Testis (tissue), 5 donors: ENCODE measurements around the gene NUP133. TPM values are rescaled to one million over a fixed set of nuclear protein-coding genes. Genes with fewer than 3 reads are reported as not detected.

Experiments
- DNase-seq: peaks from one replicate; pipeline ENCODE4 v3.0.0-alpha.2; 2019
- H3K27ac ChIP-seq, 2 donors: fragments of 200-600 bp; sonication (generic); one replicate each; pipeline ENCODE4 v1.5.1; 2019
- H3K27me3 ChIP-seq: fragments of 200-600 bp; sonication (generic); one replicate; pipeline ENCODE4 v1.5.1; 2019
- H3K36me3 ChIP-seq: fragments of 200-600 bp; sonication (generic); one replicate; pipeline ENCODE4 v1.5.1; 2017; ENCODE audit warnings: low read depth; ENCODE audit errors: missing control alignments
- H3K4me1 ChIP-seq: fragments of 200-600 bp; sonication (generic); one replicate; pipeline ENCODE4 v1.5.1; 2019
- H3K4me3 ChIP-seq, 2 donors: fragments of 200-600 bp; sonication (generic); one replicate each; pipeline ENCODE4 v1.5.1; 2017 to 2019
- H3K9me3 ChIP-seq: fragments of 200-600 bp; sonication (generic); one replicate; pipeline ENCODE4 v1.5.1; 2017
- CTCF ChIP-seq, 3 experiments: fragments of 450-650 bp in 2 of 3; fragments of 200-600 bp in 1 of 3; sonication (generic) in 1 of 3; IDR thresholded peaks; one replicate each; pipeline ENCODE4 v1.5.1; 2016 to 2019; ENCODE audit warnings: antibody characterized with exemption in 3 of 3, mild to moderate bottlenecking in 2 of 3, moderate library complexity in 1 of 3
- POLR2A ChIP-seq: fragments of 450-650 bp; IDR thresholded peaks from one replicate; pipeline ENCODE4 v1.6.1; 2017; ENCODE audit warnings: antibody characterized with exemption, mild to moderate bottlenecking, moderate library complexity
- WGBS, 2 donors: methylation state at CpG; one replicate each; pipeline ENCODE4 v1.1.5; 2018; 5-methylcytosine and 5-hydroxymethylcytosine counted together
- intact Hi-C: fragments of 100-400 bp; cut with DNase I; formaldehyde crosslinking; loops from one replicate; pipeline ENCODE4 v1.15.1; 2023; ENCODE audit warnings: low total_unique reads
- long read RNA-seq, 2 donors: transcript quantifications; one replicate each; lab custom pipeline, GENCODE V29; 2026
- polyA plus RNA-seq: library from polyadenylated mRNA; stranded (reverse); fragments of 350-450 nt; fragmentation: Illumina TruSeq; extraction: RNeasy Lipid Tissue Mini Kit (QIAGEN cat#74804); gene quantifications from one replicate; pipeline ENCODE4 v1.2.3, GENCODE V29; 2014; ENCODE audit warnings: low read depth, low replicate concordance; ENCODE audit not compliant: insufficient read depth
- total RNA-seq, 2 donors: library from RNA; depleted of rRNA; stranded (reverse); fragments of >200 nt; gene quantifications; one replicate each; pipeline ENCODE4 v1.2.3, GENCODE V29; 2016

The NUP133 gene
- total RNA-seq (10 to 100 TPM; 46.5 to 60.9 TPM), polyA plus RNA-seq (26.5 TPM)
- long read RNA-seq, donor 1, full-length matches to known transcripts, result 4 of 4 reads
- long read RNA-seq, donor 1, partial matches to known transcripts, result 0 of 4 reads
- long read RNA-seq, donor 1, other reads (novel, unspliced or antisense), result 0 of 4 reads
- long read RNA-seq, donor 2, full-length matches to known transcripts, result 6 of 6 reads
- long read RNA-seq, donor 2, partial matches to known transcripts, result 0 of 6 reads
- long read RNA-seq, donor 2, other reads (novel, unspliced or antisense), result 0 of 6 reads

GRCh38 chr1:229507951-229508822 is at the start of gene NUP133:
TSS of gene NUP133 (minus strand) at chr1:229508341. CDS start at chr1:229508249, 92 bp downstream.
- H3K27ac ChIP-seq, result peak within 1 kb of the TSS; percentile 92 to 95
- no peak for TF ChIP-seq CTCF (IDR thresholded peaks at IDR 0.05)
- TF ChIP-seq POLR2A, result peak; percentile 93
- DNase-seq, result peak; percentile 100
- intact Hi-C loops, result no loop called here
- H3K27me3 ChIP-seq, result no peaks in the 10 kb centered on the region
- peak within 1 kb of the TSS; percentile 86 to 99 for H3K4me3 ChIP-seq
- H3K4me1 ChIP-seq, result peaks cover 13% of the 10 kb centered on the region
- 0% methylated on average over 16 to 64 of the region's 65 CpGs for WGBS, 2 donors
- H3K9me3 ChIP-seq, result no peaks in the 10 kb centered on the region
- H3K36me3 ChIP-seq, result no peaks in the 10 kb centered on the region

GRCh38 chr1:229557200-229557850 is 49.2 kb upstream of the NUP133 start:
- no peaks in the 10 kb centered on the region for H3K27me3 ChIP-seq
- 20 to 32% methylated on average over 5 of the region's 5 CpGs for WGBS, 2 donors

GRCh38 chr1:229554886-229555621 is 46.9 kb upstream of the NUP133 start:
- DNase-seq, result no peak
- WGBS, 2 donors, result 79 to 81% methylated on average over 7 to 10 of the region's 10 CpGs
- H3K4me1 ChIP-seq, result peaks cover 8% of the 10 kb centered on the region
- no peaks in the 10 kb centered on the region for H3K9me3 ChIP-seq
- no peak overlapping the region for H3K4me3 ChIP-seq
- H3K27me3 ChIP-seq, result no peaks in the 10 kb centered on the region
- no peak overlapping the region for H3K27ac ChIP-seq
- TF ChIP-seq CTCF (IDR thresholded peaks at IDR 0.05) (no peak), POLR2A (no peak)
- intact Hi-C loops, result loop anchor here (5.0 kb wide), 1 partner anchor 72 kb away; the partner anchor contains the start of genes TAF5L and URB2
- no peaks in the 10 kb centered on the region for H3K36me3 ChIP-seq

More at GRCh38 chr1:229557200-229557850, 49.2 kb upstream of the NUP133 start:
- H3K4me1 ChIP-seq, result peaks cover 8% of the 10 kb centered on the region
- peak overlapping the region; percentile 79 to 90 for H3K4me3 ChIP-seq
- no peak for DNase-seq
- H3K9me3 ChIP-seq, result no peaks in the 10 kb centered on the region
- peak overlapping the region; percentile 27 to 91 for H3K27ac ChIP-seq
- intact Hi-C loops, result loop anchor here (5.0 kb wide), 1 partner anchor 70 kb away; the partner anchor contains the start of genes TAF5L and URB2
- TF ChIP-seq CTCF (IDR thresholded peaks at IDR 0.05) (no peak), POLR2A (no peak)
- H3K36me3 ChIP-seq, result no peaks in the 10 kb centered on the region

- 66 to 71% methylated on average over 7 of the region's 7 CpGs for WGBS, 2 donors
- intact Hi-C loops, result no loop called here
- no peak overlapping the region for H3K4me3 ChIP-seq
- no peak for DNase-seq
- H3K27ac ChIP-seq, result no peak overlapping the region
- no peaks in the 10 kb centered on the region for H3K27me3 ChIP-seq
- TF ChIP-seq CTCF (IDR thresholded peaks at IDR 0.05), result no peak
- TF ChIP-seq POLR2A, result no peak
- no peaks in the 10 kb centered on the region for H3K9me3 ChIP-seq
- peaks cover 4% of the 10 kb centered on the region for H3K4me1 ChIP-seq
- no peaks in the 10 kb centered on the region for H3K36me3 ChIP-seq
These were observed 45.5 kb upstream of the NUP133 start for GRCh38 chr1:229553621-229554130.
